H9 (cell line): ENCODE measurements around the gene RIOX2. TPM values are rescaled to one million over a fixed set of nuclear protein-coding genes. Genes with fewer than 3 reads are reported as not detected.

Experiments used
- DNase-seq: peaks from one replicate; pipeline ENCODE4 v3.0.0-alpha.2; 2017
- H2AFZ ChIP-seq: one replicate; pipeline ENCODE4 v1.6.1; 2013; ENCODE audit warnings: mild to moderate bottlenecking, low read length, control low read depth, moderate library complexity
- H2AK5ac ChIP-seq: 2 replicates; pipeline ENCODE4 v1.6.1; 2013; ENCODE audit warnings: low read length, control low read depth, mixed read lengths; ENCODE audit not compliant: insufficient read length
- H2BK120ac ChIP-seq: one replicate; pipeline ENCODE4 v1.6.1; 2013; ENCODE audit warnings: low read depth, mild to moderate bottlenecking, low read length, control low read depth, inconsistent platforms; ENCODE audit not compliant: poor library complexity, severe bottlenecking
- H2BK12ac ChIP-seq: 2 replicates; pipeline ENCODE4 v1.6.1; 2013; ENCODE audit warnings: low read length, control low read depth, mixed read lengths, low read depth; ENCODE audit not compliant: insufficient read length
- H2BK15ac ChIP-seq: 2 replicates; pipeline ENCODE4 v1.6.1; 2013; ENCODE audit warnings: low read depth, low read length, control low read depth
- H2BK20ac ChIP-seq: one replicate; pipeline ENCODE4 v1.6.1; 2013; ENCODE audit warnings: low read depth, mild to moderate bottlenecking, low read length, control low read depth, inconsistent platforms; ENCODE audit not compliant: poor library complexity, severe bottlenecking
- H2BK5ac ChIP-seq: 2 replicates; pipeline ENCODE4 v1.6.1; 2013; ENCODE audit warnings: low read length, control low read depth, mixed read lengths; ENCODE audit not compliant: insufficient read length
- H3K14ac ChIP-seq: 2 replicates; pipeline ENCODE4 v1.6.1; 2013; ENCODE audit warnings: low read length, control low read depth; ENCODE audit not compliant: insufficient read depth
- H3K18ac ChIP-seq: 2 replicates; pipeline ENCODE4 v1.6.1; 2013; ENCODE audit warnings: low read depth, mild to moderate bottlenecking, mixed read lengths, low read length, control low read depth; ENCODE audit not compliant: insufficient read length
- H3K23ac ChIP-seq: 2 replicates; pipeline ENCODE4 v1.6.1; 2013; ENCODE audit warnings: low read length, control low read depth, mixed read lengths, low read depth; ENCODE audit not compliant: insufficient read length
- H3K23me2 ChIP-seq: 2 replicates; pipeline ENCODE4 v1.6.1; 2013; ENCODE audit warnings: low read depth, mild to moderate bottlenecking, mixed read lengths, low read length, control low read depth; ENCODE audit not compliant: insufficient read length, poor library complexity, severe bottlenecking
- H3K27ac ChIP-seq: 2 replicates; pipeline ENCODE4 v1.5.1; 2013; ENCODE audit warnings: low read length, control low read depth, mixed read lengths, low read depth; ENCODE audit not compliant: insufficient read length
- H3K27me3 ChIP-seq: 2 replicates; pipeline ENCODE4 v1.6.1; 2013; ENCODE audit warnings: low read length, control low read depth, inconsistent platforms; ENCODE audit not compliant: insufficient read depth
- H3K4ac ChIP-seq: 2 replicates; pipeline ENCODE4 v1.6.1; 2013; ENCODE audit warnings: low read depth, mild to moderate bottlenecking, control low read depth, inconsistent platforms, low read length, moderate library complexity
- H3K4me1 ChIP-seq: 2 replicates; pipeline ENCODE4 v1.6.1; 2013; ENCODE audit warnings: low read length, control low read depth, inconsistent platforms; ENCODE audit not compliant: insufficient read depth
- H3K4me2 ChIP-seq: 2 replicates; pipeline ENCODE4 v1.6.1; 2013; ENCODE audit warnings: low read length, control low read depth, mixed read lengths; ENCODE audit not compliant: insufficient read length, insufficient read depth
- H3K56ac ChIP-seq: 2 replicates; pipeline ENCODE4 v1.6.1; 2013; ENCODE audit warnings: low read depth, mild to moderate bottlenecking, mixed read lengths, low read length, control low read depth; ENCODE audit not compliant: insufficient read length
- H3K79me1 ChIP-seq: 2 replicates; pipeline ENCODE4 v1.6.1; 2013; ENCODE audit warnings: low read depth, mild to moderate bottlenecking, moderate library complexity, low read length, control low read depth, inconsistent platforms; ENCODE audit not compliant: insufficient read depth, poor library complexity, severe bottlenecking
- H3K79me2 ChIP-seq: 2 replicates; pipeline ENCODE4 v1.6.1; 2013; ENCODE audit warnings: low read length, control low read depth, inconsistent platforms; ENCODE audit not compliant: insufficient read depth
- H3K9ac ChIP-seq: 2 replicates; pipeline ENCODE4 v1.6.1; 2013; ENCODE audit warnings: low read length, control low read depth, mixed read lengths; ENCODE audit not compliant: insufficient read length; ENCODE audit errors: extremely low read depth
- H3K9me3 ChIP-seq: one replicate; pipeline ENCODE4 v1.6.1; 2013; ENCODE audit warnings: low read depth, low read length, inconsistent platforms; ENCODE audit not compliant: control insufficient read depth
- H3T11ph ChIP-seq: one replicate; pipeline ENCODE4 v1.6.1; 2013; ENCODE audit warnings: mild to moderate bottlenecking, low read length, control low read depth, inconsistent platforms
- H4K20me1 ChIP-seq: one replicate; pipeline ENCODE4 v1.6.1; 2013; ENCODE audit not compliant: control insufficient read depth, insufficient read length, insufficient read depth
- H4K5ac ChIP-seq: 2 replicates; pipeline ENCODE4 v1.6.1; 2013; ENCODE audit warnings: low read depth, mild to moderate bottlenecking, mixed read lengths, low read length, control low read depth; ENCODE audit not compliant: insufficient read length
- H4K8ac ChIP-seq: replicated peaks from 2 replicates; pipeline ENCODE4 v1.6.1; 2013; ENCODE audit warnings: low read length, control low read depth, mixed read lengths, low read depth; ENCODE audit not compliant: insufficient read length
- H4K91ac ChIP-seq: 2 replicates; pipeline ENCODE4 v1.6.1; 2013; ENCODE audit warnings: low read depth, mild to moderate bottlenecking, moderate library complexity, mixed read lengths, low read length, control low read depth; ENCODE audit not compliant: insufficient read length
- H3K27ac Mint-ChIP-seq, 3 experiments: 2 replicates in 2 of 3; 3 replicates in 1 of 3; pipeline ENCODE4 v1.8.0; 2020 to 2021; ENCODE audit warnings: mixed read lengths in 3 of 3, mild to moderate bottlenecking in 1 of 3, moderate library complexity in 1 of 3
- H3K27me3 Mint-ChIP-seq: 2 replicates; pipeline ENCODE4 v1.8.0; 2021; ENCODE audit warnings: low read depth, mild to moderate bottlenecking, moderate library complexity, mixed read lengths
- H3K36me3 Mint-ChIP-seq, 3 experiments: 2 replicates in 2 of 3; 3 replicates in 1 of 3; pipeline ENCODE4 v1.8.0; 2020 to 2021; ENCODE audit warnings: low read depth in 3 of 3, mixed read lengths in 3 of 3; ENCODE audit not compliant: insufficient read depth in 1 of 3
- H3K4me1 Mint-ChIP-seq, 2 experiments: 2 replicates each; pipeline ENCODE4 v1.8.0; 2020; ENCODE audit warnings: mixed read lengths in 2 of 2
- H3K4me3 Mint-ChIP-seq, 2 experiments: 2 replicates in 1 of 2; 3 replicates in 1 of 2; pipeline ENCODE4 v1.8.0; 2020 to 2021; ENCODE audit warnings: mild to moderate bottlenecking in 2 of 2, mixed read lengths in 2 of 2, moderate library complexity in 1 of 2
- H3K9me3 Mint-ChIP-seq, 2 experiments: 2 replicates in 1 of 2; 3 replicates in 1 of 2; pipeline ENCODE4 v1.8.0; 2020; ENCODE audit warnings: mild to moderate bottlenecking in 2 of 2, mixed read lengths in 2 of 2, moderate library complexity in 1 of 2
- CTCF ChIP-seq: fragments of 200-600 bp; sonication (generic); conservative IDR thresholded peaks from 3 replicates; pipeline ENCODE4 v1.8.0; 2021; ENCODE audit warnings: antibody characterized with exemption, mild to moderate bottlenecking
- WGBS: extraction: QIAGEN DNeasy Blood & Tissue Kit; methylation state at CpG from one replicate; pipeline ENCODE4 v1.1.7; 2013; ENCODE audit warnings: missing lambda C conversion rate, low lambda C conversion rate, mixed read lengths; ENCODE audit not compliant: insufficient read length; ENCODE audit errors: extremely low coverage; 5-methylcytosine and 5-hydroxymethylcytosine counted together
- total RNA-seq: library from RNA; stranded (reverse); gene quantifications from 2 replicates; pipeline ENCODE4 v1.2.1, GENCODE V29; 2021

The RIOX2 gene
- total RNA-seq, 1 experiment from 2014 or later, result 15.5 TPM

GRCh38 chr3:98003306-98003969, 31.2 kb upstream of the RIOX2 start:
- Histone ChIP-seq H3K23ac (no peak overlapping the region), H3K23me2 (no peaks in the 10 kb centered on the region), H2BK15ac (no peak overlapping the region), H2BK12ac (no peak overlapping the region), H2AK5ac (no peak overlapping the region), H3K18ac (no peak overlapping the region), H3K27ac (no peak overlapping the region), H2AFZ (no peak overlapping the region), H2BK5ac (no peak overlapping the region), H3K27me3 (no peaks in the 10 kb centered on the region), H3K79me2 (no peaks in the 10 kb centered on the region), H2BK120ac (peak overlapping the region; percentile 31), H3K9ac (no peak overlapping the region), H2BK20ac (no peak overlapping the region), H4K91ac (no peak overlapping the region), H3K4ac (no peak overlapping the region), H3K4me1 (no peaks in the 10 kb centered on the region), H4K20me1 (no peaks in the 10 kb centered on the region), H3K56ac (no peak overlapping the region), H3K14ac (no peak overlapping the region), H4K8ac (no peak overlapping the region), H3K9me3 (no peaks in the 10 kb centered on the region), H4K5ac (no peak overlapping the region), H3K79me1 (no peaks in the 10 kb centered on the region), H3K4me2 (no peak overlapping the region), H3T11ph (no peak overlapping the region)
- Mint-ChIP-seq H3K36me3 (no peaks in the 10 kb centered on the region), H3K27ac (no peak overlapping the region), H3K27me3 (no peaks in the 10 kb centered on the region), H3K4me1 (peaks cover 0 to 2% of the 10 kb centered on the region in 2 experiments; a peak in 2 of 4 replicates), H3K9me3 (no peaks in the 10 kb centered on the region), H3K4me3 (no peak overlapping the region)
- no peak for DNase-seq
- WGBS, result no CpG with 5 or more reads among the region's 2 CpGs
- TF ChIP-seq CTCF, result no peak
